Stomach (tissue), 9 donors: Measurements from ENCODE around the gene TADA3. TPM values are rescaled to one million over a fixed set of nuclear protein-coding genes. Genes with fewer than 3 reads are reported as not detected.

Experiments used
- DNase-seq, 2 donors: peaks; one replicate each; pipeline versions ENCODE4 v3.0.0 to v3.0.0-alpha.2; 2013 to 2019
- H3K27ac ChIP-seq, 5 donors: fragments of 200-600 bp in 4 of 5; sonication (generic) in 4 of 5; one replicate each; pipeline ENCODE4 v1.5.1; 2013 to 2019; ENCODE audit warnings: mild to moderate bottlenecking in 1 of 5, moderate library complexity in 1 of 5
- H3K27me3 ChIP-seq, 3 donors: fragments of 200-600 bp; sonication (generic); one replicate each; pipeline ENCODE4 v1.5.1; 2017 to 2019; ENCODE audit warnings: mixed run types in 1 of 3
- H3K36me3 ChIP-seq, 4 donors: fragments of 200-600 bp; sonication (generic); 1 replicate in 3 of 4; 2 replicates in 1 of 4; pipeline ENCODE4 v1.5.1; 2016 to 2019
- H3K4me1 ChIP-seq, 4 donors: fragments of 200-600 bp; sonication (generic); one replicate each; pipeline ENCODE4 v1.5.1; 2016 to 2019
- H3K4me3 ChIP-seq, 4 donors: fragments of 200-600 bp; sonication (generic) in 3 of 4; one replicate each; pipeline ENCODE4 v1.5.1; 2016 to 2019; ENCODE audit warnings: mild to moderate bottlenecking in 1 of 4
- H3K9me3 ChIP-seq, 4 donors: fragments of 200-600 bp; sonication (generic); one replicate each; pipeline ENCODE4 v1.5.1; 2016 to 2019
- CTCF ChIP-seq, 7 experiments: fragments of 450-650 bp in 4 of 7; fragments of 200-600 bp in 3 of 7; sonication (generic) in 3 of 7; IDR thresholded peaks; one replicate each; pipeline ENCODE4 v1.5.1; 2016 to 2019; ENCODE audit warnings: antibody characterized with exemption in 7 of 7, control low read depth in 2 of 7, mild to moderate bottlenecking in 1 of 7
- EP300 ChIP-seq: sonication (generic); formaldehyde crosslinking; IDR thresholded peaks from one replicate; pipeline ENCODE4 v1.6.1; 2017; ENCODE audit warnings: antibody characterized with exemption
- POLR2A ChIP-seq, 4 donors: fragments of 450-650 bp; IDR thresholded peaks; one replicate each; pipeline ENCODE4 v1.6.1; 2016; ENCODE audit warnings: antibody characterized with exemption in 4 of 4, control low read depth in 2 of 4, mild to moderate bottlenecking in 1 of 4, moderate library complexity in 1 of 4
- POLR2AphosphoS5 ChIP-seq, 3 donors: sonication (generic); formaldehyde crosslinking; IDR thresholded peaks; one replicate each; pipeline ENCODE4 v1.6.1; 2016; ENCODE audit warnings: antibody characterized with exemption in 3 of 3
- WGBS, 5 donors: extraction: QIAGEN DNeasy Blood & Tissue Kit in 3 of 5; methylation state at CpG; one replicate each; pipeline versions ENCODE4 v1.1.5 to v1.1.7; 2013 to 2018; 5-methylcytosine and 5-hydroxymethylcytosine counted together
- intact Hi-C: fragments of 100-400 bp; cut with DNase I; formaldehyde crosslinking; loops from one replicate; pipeline ENCODE4 v1.15.1; 2023; ENCODE audit warnings: low total_unique reads
- polyA plus RNA-seq, 3 donors: library from polyadenylated mRNA; stranded (reverse); fragments of 200-250 nt; gene quantifications; one replicate each; pipeline ENCODE4 v1.2.3, GENCODE V29; 2013
- total RNA-seq, 5 donors: library from RNA; depleted of rRNA; stranded (reverse); fragments of >200 nt; gene quantifications; one replicate each; pipeline versions ENCODE4 v1.1.0 to v1.2.3, GENCODE V29; 2014 to 2016
- donor health status: healthy with polysubstance abuse.
- donor health status: Bipolar disorder and iron deficiency.
- donor health status: healthy.

TADA3 gene
- total and polyA plus RNA-seq, 8 donors: 29.2 to 62.6 (median 40.8) TPM

DNA sequence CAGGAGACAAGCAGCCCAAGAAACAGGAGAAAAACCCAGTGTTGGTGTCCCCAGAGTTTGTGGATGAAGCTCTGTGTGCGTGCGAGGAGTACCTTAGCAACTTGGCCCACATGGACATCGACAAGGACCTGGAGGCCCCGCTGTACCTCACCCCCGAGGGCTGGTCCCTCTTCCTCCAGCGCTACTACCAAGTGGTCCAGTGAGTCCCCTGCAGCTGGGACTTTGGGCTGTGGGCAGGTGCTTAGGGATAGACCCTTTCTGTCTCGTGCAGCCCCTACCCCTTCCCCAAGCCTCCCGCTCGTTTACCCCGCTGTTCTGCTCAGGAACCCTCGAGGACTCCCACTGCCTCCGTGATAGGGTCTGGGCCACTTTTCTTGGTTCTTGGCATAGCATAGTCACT, 28.3 kb upstream of the TADA3 start:
- no peaks in the 10 kb centered on the region for H3K27me3 ChIP-seq
- 87 to 95% (median 89%) methylated on average over 10 to 12 of the region's 12 CpGs for WGBS, 5 donors
- TF ChIP-seq EP300 (no peak), POLR2A (IDR thresholded peaks at IDR 0.05) (no peak), CTCF (IDR thresholded peaks at IDR 0.05) (no peak), POLR2AphosphoS5 (IDR thresholded peaks at IDR 0.05) (no peak)
- intact Hi-C loops: no loop called here
- peaks cover 0 to 44% (median 17%) of the 10 kb centered on the region in 4 donors for H3K36me3 ChIP-seq
- no peak overlapping the region for H3K4me3 ChIP-seq
- no peak for DNase-seq
- no peak overlapping the region for H3K27ac ChIP-seq
- no peaks in the 10 kb centered on the region for H3K9me3 ChIP-seq
- H3K4me1 ChIP-seq: peaks cover 0 to 2% (median 0%) of the 10 kb centered on the region in 4 donors

DNA sequence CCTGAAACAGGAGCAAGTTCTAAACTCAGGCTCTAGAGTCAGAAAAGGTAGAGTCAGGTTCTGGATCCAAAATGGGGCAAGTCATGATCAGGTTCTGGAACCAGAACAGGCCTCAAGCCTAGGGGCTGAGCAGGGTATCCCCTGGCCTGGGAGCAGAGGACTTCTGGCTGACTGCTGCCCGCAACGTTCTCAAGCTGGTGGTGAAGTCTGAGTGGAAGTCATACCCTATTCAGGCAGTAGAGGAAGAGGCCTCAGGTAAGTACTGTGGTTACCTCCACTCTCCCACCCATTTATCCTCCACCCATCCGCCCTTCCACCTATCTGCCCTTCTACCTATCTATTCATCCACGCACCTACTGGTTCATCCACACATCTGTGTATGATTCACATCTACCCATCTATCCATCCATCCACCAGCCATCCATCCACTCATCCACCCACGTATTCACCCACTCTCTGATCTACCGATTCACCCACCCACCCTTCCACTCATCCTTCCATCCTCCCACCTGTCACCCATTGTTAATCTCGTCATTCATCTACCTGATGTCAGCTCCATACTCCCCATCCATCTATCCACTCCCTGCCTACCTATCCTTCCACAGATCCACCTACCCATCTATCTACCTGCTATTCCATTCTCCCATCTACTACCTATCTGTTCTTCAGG, 26.5 kb upstream of the TADA3 start:
- no peaks in the 10 kb centered on the region for H3K9me3 ChIP-seq
- no peaks in the 10 kb centered on the region for H3K27me3 ChIP-seq
- intact Hi-C loops: no loop called here
- no peak overlapping the region for H3K27ac ChIP-seq
- H3K36me3 ChIP-seq: peaks cover 0 to 54% (median 25%) of the 10 kb centered on the region in 4 donors
- no peak overlapping the region for H3K4me3 ChIP-seq
- 81 to 98% (median 92%) methylated on average over 6 to 7 of the region's 7 CpGs for WGBS, 5 donors
- no peaks in the 10 kb centered on the region for H3K4me1 ChIP-seq
- DNase-seq: no peak
- no peak for TF ChIP-seq CTCF (IDR thresholded peaks at IDR 0.05)
- no peak for TF ChIP-seq POLR2AphosphoS5 (IDR thresholded peaks at IDR 0.05)
- TF ChIP-seq EP300: no peak
- TF ChIP-seq POLR2A (IDR thresholded peaks at IDR 0.05): no peak

DNA sequence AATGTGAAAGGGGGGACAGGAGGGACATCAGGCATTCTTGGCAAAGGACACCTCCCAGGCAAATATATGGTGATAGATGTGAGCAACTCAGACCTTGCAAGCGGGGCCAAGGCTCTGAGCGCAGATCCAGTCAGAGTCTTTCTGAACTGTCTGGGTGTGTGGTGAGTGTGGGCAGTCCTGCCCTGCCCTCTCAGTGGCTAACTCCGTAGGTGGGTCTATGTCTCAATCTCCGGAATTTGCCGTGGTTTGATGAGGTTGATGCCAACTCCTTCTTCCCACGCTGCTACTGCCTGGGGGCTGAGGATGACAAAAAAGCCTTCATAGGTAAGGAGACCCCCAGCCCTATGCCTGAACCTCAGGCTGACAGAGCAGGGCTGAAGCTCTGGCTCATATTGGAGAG, 25.2 kb upstream of the TADA3 start:
- WGBS, 5 donors: 89 to 94% (median 91%) methylated on average over 2 to 6 of the region's 6 CpGs
- intact Hi-C loops: no loop called here
- Histone ChIP-seq H3K4me1 (no peaks in the 10 kb centered on the region), H3K27ac (no peak overlapping the region), H3K4me3 (no peak overlapping the region), H3K27me3 (no peaks in the 10 kb centered on the region), H3K36me3 (peaks cover 7 to 64% (median 37%) of the 10 kb centered on the region in 4 donors), H3K9me3 (no peaks in the 10 kb centered on the region)
- no peak for DNase-seq
- no peak for TF ChIP-seq EP300
- no peak for TF ChIP-seq POLR2A (IDR thresholded peaks at IDR 0.05)
- no peak for TF ChIP-seq POLR2AphosphoS5 (IDR thresholded peaks at IDR 0.05)
- TF ChIP-seq CTCF (IDR thresholded peaks at IDR 0.05): no peak

GRCh38 chr3:9815986-9816385, 23.7 kb upstream of the TADA3 start:
- intact Hi-C loops: no loop called here
- WGBS, 5 donors: 91 to 95% (median 94%) methylated on average over 9 of the region's 9 CpGs

More at GRCh38 chr3:9815986-9816385, 23.7 kb upstream of the TADA3 start:
- Histone ChIP-seq H3K36me3 (peaks cover 7 to 60% (median 37%) of the 10 kb centered on the region in 4 donors), H3K27ac (no peak overlapping the region), H3K4me1 (peaks cover under 1 to 8% (median 5%) of the 10 kb centered on the region in 4 donors), H3K27me3 (no peaks in the 10 kb centered on the region), H3K4me3 (no peak overlapping the region), H3K9me3 (no peaks in the 10 kb centered on the region)
- TF ChIP-seq POLR2A (IDR thresholded peaks at IDR 0.05) (no peak), EP300 (no peak), CTCF (IDR thresholded peaks at IDR 0.05) (no peak), POLR2AphosphoS5 (IDR thresholded peaks at IDR 0.05) (no peak)
- DNase-seq: no peak
